NCI-H2227 (cell line): Measurements from ENCODE around the gene SEMA6A.
A peak's percentile ranks its signal among the peaks of the same experiment; 100 is the strongest.

Experiments
- DNase-seq: peaks from one replicate; lab custom pipeline; 2025; ENCODE audit not compliant: unreplicated experiment; lab: John Stamatoyannopoulos, UW

The SEMA6A gene

GRCh38 chr5:116497631-116498030, 77.0 kb downstream of the SEMA6A start:
- peak; percentile 1 for DNase-seq

GRCh38 chr5:116495786-116496357, 78.8 kb downstream of the SEMA6A start:
- DNase-seq = no peak

- DNase-seq = no peak
These were observed 79.7 kb downstream of the SEMA6A start for GRCh38 chr5:116494784-116495450.

- DNase-seq = no peak
These were observed 81.8 kb downstream of the SEMA6A start for GRCh38 chr5:116492776-116493175.

GRCh38 chr5:116492016-116492623, 82.5 kb downstream of the SEMA6A start:
- no peak for DNase-seq

- no peak for DNase-seq
These were observed 86.1 kb downstream of the SEMA6A start for GRCh38 chr5:116488356-116489041.

- DNase-seq = no peak
These were observed 87.6 kb downstream of the SEMA6A start for GRCh38 chr5:116487045-116487444.

- no peak for DNase-seq
These were observed 88.0 kb downstream of the SEMA6A start for GRCh38 chr5:116486588-116486987.

GRCh38 chr5:116484645-116485044, 90.0 kb downstream of the SEMA6A start:
- no peak for DNase-seq

GRCh38 chr5:116482394-116482793, 92.2 kb downstream of the SEMA6A start:
- DNase-seq = no peak

- no peak for DNase-seq
These were observed 93.6 kb downstream of the SEMA6A start for GRCh38 chr5:116480894-116481510.

- no peak for DNase-seq
These were observed 94.6 kb downstream of the SEMA6A start for GRCh38 chr5:116479776-116480675.

GRCh38 chr5:116478491-116478890, 96.1 kb downstream of the SEMA6A start:
- DNase-seq = no peak

- peak; percentile 2 for DNase-seq
These were observed 97.6 kb downstream of the SEMA6A start for GRCh38 chr5:116476897-116477537.

- no peak for DNase-seq
These were observed 99.3 kb downstream of the SEMA6A start for GRCh38 chr5:116475338-116475737.

GRCh38 chr5:116473706-116474105, 100.9 kb downstream of the SEMA6A start:
- DNase-seq = no peak

GRCh38 chr5:116472274-116472673, 102.3 kb downstream of the SEMA6A start:
- no peak for DNase-seq

- DNase-seq = no peak
These were observed 105.0 kb downstream of the SEMA6A start for GRCh38 chr5:116469631-116470030.

GRCh38 chr5:116468583-116468982, 106.0 kb downstream of the SEMA6A start:
- DNase-seq = no peak

GRCh38 chr5:116467465-116467843, 107.2 kb downstream of the SEMA6A start:
- DNase-seq = no peak
